Activated CD8-positive, alpha-beta memory T cell treated with anti-CD3 and anti-CD28 coated beads, Interleukin-2, amount 10 ng/mL, durations not matched to agents 7 days and 5 days (primary cell): ENCODE measurements around the gene DCP2. TPM values are rescaled to one million over a fixed set of nuclear protein-coding genes. Genes with fewer than 3 reads are reported as not detected.

ENCODE experiments used
- ATAC-seq: fragments of 150-1000 bp; cut with Tn5 transposase; one replicate; pipeline ENCODE4 v1.10.0; 2021; ENCODE audit warnings: moderate library complexity
- CTCF ChIA-PET: fragments of 350-600 bp; sonication (Branson Sonifier 250); formaldehyde crosslinking; loops from one replicate; lab custom pipeline; 2021; ENCODE audit warnings: antibody characterized with exemption; lab: Charles Lee
- DNase-seq: peaks from one replicate; pipeline ENCODE4 v3.0.0-alpha.2; 2020
- H3K27ac Mint-ChIP-seq: one replicate; pipeline ENCODE4 v1.8.0; 2021; ENCODE audit warnings: mild to moderate bottlenecking, mixed read lengths
- H3K27me3 Mint-ChIP-seq: one replicate; pipeline ENCODE4 v1.8.0; 2021; ENCODE audit warnings: mixed read lengths
- H3K36me3 Mint-ChIP-seq: one replicate; pipeline ENCODE4 v1.8.0; 2021; ENCODE audit warnings: mild to moderate bottlenecking, mixed read lengths
- H3K4me1 Mint-ChIP-seq: one replicate; pipeline ENCODE4 v1.8.0; 2021; ENCODE audit warnings: mixed read lengths
- H3K4me3 Mint-ChIP-seq: one replicate; pipeline ENCODE4 v1.8.0; 2021; ENCODE audit warnings: mild to moderate bottlenecking, moderate library complexity, mixed read lengths
- H3K9me3 Mint-ChIP-seq: one replicate; pipeline ENCODE4 v1.8.0; 2022; ENCODE audit warnings: low read depth, mixed read lengths
- total RNA-seq, 2 experiments: library from RNA; stranded (reverse); gene quantifications; one replicate each; pipeline ENCODE4 v1.2.3, GENCODE V29; 2021

The DCP2 gene
- total RNA-seq, 2 experiments from 2014 or later = 90.4 to 108 TPM

DNA sequence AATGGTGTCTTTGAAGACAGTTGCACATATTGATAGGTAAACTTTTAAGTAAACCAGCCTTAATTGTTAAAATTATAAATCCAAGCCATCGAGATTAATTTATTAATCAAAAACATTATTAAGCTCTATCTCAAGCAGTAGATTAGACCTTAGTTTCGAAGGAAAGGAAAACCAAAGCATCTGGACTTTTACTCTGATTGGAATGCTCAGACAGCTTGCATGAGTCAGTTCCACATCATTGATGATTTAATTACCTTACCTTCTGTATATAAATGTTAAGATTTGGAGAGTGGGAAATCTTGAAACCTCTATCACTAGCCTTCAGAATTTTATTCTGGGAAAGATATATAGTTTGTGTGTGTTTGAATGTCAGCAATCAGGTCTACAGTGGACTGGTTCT, 23.9 kb downstream of the DCP2 start:
- CTCF ChIA-PET = interaction anchor here (1.1 kb wide), 1 partner anchor 152 kb away, joined by 4 read pairs; no protein-coding TSS in a partner anchor
- H3K27ac Mint-ChIP-seq = no peak overlapping the region
- H3K4me1 Mint-ChIP-seq = peaks cover 8% of the 10 kb centered on the region
- no peak overlapping the region for H3K4me3 Mint-ChIP-seq
- DNase-seq (no peak), ATAC-seq (no peak)
- peaks cover 43% of the 10 kb centered on the region for H3K36me3 Mint-ChIP-seq
- H3K9me3 Mint-ChIP-seq = no peaks in the 10 kb centered on the region
- H3K27me3 Mint-ChIP-seq = no peaks in the 10 kb centered on the region

DNA sequence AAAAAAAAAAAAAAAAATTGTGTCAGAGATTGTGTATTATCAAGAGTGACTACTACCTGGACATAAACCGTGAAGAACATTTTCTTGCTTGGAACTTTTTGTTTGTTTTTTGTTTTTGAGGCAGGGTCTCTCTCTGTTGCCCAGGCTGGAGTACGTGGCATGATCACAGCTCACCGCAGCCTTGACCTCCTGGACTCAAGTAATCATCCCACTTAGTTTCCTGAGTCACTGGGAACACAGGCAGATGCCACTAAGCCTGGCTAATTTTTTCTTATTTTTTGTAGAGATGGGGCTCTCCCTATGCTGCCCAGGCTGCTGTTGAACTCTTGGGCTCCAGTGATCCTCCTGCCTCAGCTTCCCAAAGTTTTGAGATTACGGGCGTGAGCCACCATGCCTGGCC, 25.8 kb downstream of the DCP2 start:
- H3K4me1 Mint-ChIP-seq = peaks cover 5% of the 10 kb centered on the region
- CTCF ChIA-PET = no interaction called here
- DNase-seq (no peak), ATAC-seq (no peak)
- H3K9me3 Mint-ChIP-seq = no peaks in the 10 kb centered on the region
- peaks cover 36% of the 10 kb centered on the region for H3K36me3 Mint-ChIP-seq
- no peak overlapping the region for H3K4me3 Mint-ChIP-seq
- H3K27me3 Mint-ChIP-seq = no peaks in the 10 kb centered on the region
- no peak overlapping the region for H3K27ac Mint-ChIP-seq

DNA sequence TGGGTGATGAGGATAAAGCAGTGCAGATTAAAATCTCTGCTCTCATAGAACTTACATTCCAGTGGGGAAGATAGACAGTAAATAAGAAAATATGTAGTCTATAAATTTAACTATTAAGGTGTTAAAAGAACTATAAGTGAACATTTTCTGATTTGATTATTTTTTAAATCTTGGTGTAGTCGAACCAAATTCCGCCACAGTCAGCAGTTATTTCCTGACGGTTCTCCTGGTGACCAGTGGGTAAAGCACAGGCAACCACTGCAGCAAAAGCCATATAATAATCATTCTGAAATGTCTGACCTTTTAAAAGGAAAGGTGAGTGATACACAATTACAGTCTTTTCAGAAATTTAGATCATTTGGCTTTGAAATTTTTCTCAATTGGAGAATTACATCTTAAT, 27.2 kb downstream of the DCP2 start:
- Mint-ChIP-seq H3K36me3 (peaks cover 40% of the 10 kb centered on the region), H3K4me1 (peaks cover 5% of the 10 kb centered on the region), H3K27me3 (no peaks in the 10 kb centered on the region), H3K27ac (no peak overlapping the region), H3K9me3 (no peaks in the 10 kb centered on the region), H3K4me3 (no peak overlapping the region)
- DNase-seq (no peak), ATAC-seq (no peak)
- CTCF ChIA-PET = no interaction called here

DNA sequence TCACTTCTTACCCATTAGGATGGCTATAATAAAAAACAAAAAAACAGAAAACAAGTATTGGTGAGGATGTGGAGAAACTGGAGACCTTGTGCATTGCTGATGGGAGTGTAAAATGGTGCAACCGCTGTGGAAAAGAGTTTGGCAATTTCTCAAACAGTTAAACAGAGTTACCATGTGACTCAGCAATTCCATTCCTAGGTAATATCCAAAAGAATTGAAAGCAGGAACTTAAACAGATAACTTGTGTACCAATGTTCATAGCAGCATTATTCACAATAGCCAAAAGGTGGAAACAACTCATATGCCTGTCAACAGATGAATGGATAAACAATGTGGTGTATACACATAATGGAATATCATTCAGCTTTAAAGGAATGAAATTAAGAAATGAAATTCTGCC, 28.9 kb downstream of the DCP2 start:
- no peak for ATAC-seq
- DNase-seq = no peak
- Mint-ChIP-seq H3K27me3 (no peaks in the 10 kb centered on the region), H3K9me3 (no peaks in the 10 kb centered on the region), H3K27ac (no peak overlapping the region), H3K36me3 (peaks cover 42% of the 10 kb centered on the region), H3K4me3 (no peak overlapping the region), H3K4me1 (peaks cover 5% of the 10 kb centered on the region)
- CTCF ChIA-PET = interaction anchor here (2.2 kb wide), 1 partner anchor 9 kb away, joined by 9 read pairs; no protein-coding TSS in a partner anchor

DNA sequence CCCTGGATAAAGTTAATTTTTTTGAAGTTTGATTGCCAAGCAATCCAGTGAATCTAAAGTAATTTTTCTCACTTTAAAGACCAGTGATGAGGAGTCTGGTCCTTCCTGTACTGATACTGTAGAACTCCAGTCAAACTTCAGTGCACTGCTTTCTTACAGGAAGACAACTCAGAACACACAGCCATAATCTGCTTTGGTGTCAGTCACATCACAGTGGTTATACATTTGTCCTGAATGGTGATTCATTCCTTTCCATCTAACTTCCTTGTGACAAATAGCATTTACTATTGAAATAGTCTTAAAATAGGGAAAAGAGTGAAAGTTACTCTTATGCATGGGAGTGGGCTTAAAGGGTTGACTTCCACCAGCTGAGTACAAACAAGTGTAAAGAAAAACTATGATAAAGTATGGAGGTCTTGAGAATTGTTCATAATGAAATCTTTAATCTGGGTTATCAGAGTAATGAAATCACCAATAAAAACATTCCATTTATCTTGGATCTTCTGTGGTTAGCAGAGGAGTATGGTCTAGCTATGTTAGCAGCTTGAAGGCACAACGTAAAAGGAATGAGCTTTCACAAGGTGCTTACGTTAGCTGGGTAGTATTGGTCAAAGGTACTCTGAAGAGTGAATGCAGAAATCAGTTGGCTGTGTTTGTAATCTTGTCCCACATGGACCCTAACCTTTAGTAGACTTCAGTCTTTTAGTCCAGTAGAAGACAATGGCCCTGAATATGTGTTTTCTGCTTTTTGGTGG, 41.5 kb downstream of the DCP2 start:
- DNase-seq = no peak
- peaks cover 68% of the 10 kb centered on the region for H3K36me3 Mint-ChIP-seq
- no peaks in the 10 kb centered on the region for H3K27me3 Mint-ChIP-seq
- CTCF ChIA-PET = interaction anchor here (2.2 kb wide), 1 partner anchor 22 kb away, joined by 7 read pairs; no protein-coding TSS in a partner anchor
- H3K4me3 Mint-ChIP-seq = no peak overlapping the region
- no peak for ATAC-seq
- H3K27ac Mint-ChIP-seq = no peak overlapping the region
- H3K9me3 Mint-ChIP-seq = no peaks in the 10 kb centered on the region
- peaks cover 55% of the 10 kb centered on the region for H3K4me1 Mint-ChIP-seq

DNA sequence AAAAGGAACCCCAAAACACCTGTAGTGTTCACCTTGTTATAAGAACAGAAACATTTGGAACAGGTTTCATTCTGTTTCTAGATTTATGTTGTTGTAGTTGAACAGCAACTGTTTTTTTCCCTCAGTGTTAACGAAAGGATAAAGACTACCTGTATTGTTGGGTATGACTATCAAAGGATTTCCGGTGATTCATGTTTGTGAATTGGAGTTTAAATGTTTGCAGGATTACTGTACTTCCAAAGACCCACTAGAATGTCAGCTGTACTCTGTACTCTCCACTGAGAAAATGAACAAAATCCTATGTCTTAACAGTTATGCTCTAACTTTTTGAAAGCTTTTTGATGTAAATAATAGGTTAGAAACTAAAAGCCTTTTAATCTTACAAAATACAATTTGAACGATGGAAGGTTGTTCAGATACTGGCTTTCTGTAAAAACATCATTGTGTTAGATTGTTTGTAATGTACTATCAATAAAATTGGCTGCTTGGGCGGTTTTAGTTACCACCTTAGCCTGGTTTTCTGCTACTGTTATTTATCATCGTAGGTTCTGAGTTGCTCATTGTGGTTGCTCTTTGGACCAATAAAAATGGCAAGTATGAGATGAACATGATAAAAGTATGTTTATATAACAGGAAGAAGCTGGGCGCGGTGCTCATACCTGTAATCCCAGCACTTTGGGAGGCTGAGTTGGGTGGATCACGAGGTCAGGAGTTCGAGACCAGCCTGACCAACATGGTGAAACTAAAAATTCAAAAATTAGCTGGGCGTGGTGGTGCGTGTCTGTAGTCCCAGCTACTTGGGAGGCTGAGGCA, 44.1 kb downstream of the DCP2 start:
- Mint-ChIP-seq H3K4me1 (peaks cover 64% of the 10 kb centered on the region), H3K27ac (peak overlapping the region; percentile 31), H3K4me3 (no peak overlapping the region), H3K27me3 (no peaks in the 10 kb centered on the region), H3K9me3 (no peaks in the 10 kb centered on the region), H3K36me3 (peaks cover 56% of the 10 kb centered on the region)
- ATAC-seq (no peak), DNase-seq (no peak)
- CTCF ChIA-PET = interaction anchor here (0.7 to 1.1 kb wide), 4 partner anchors 24 to 1487 kb away, joined by 3 to 4 read pairs (median 3); no protein-coding TSS in a partner anchor

DNA sequence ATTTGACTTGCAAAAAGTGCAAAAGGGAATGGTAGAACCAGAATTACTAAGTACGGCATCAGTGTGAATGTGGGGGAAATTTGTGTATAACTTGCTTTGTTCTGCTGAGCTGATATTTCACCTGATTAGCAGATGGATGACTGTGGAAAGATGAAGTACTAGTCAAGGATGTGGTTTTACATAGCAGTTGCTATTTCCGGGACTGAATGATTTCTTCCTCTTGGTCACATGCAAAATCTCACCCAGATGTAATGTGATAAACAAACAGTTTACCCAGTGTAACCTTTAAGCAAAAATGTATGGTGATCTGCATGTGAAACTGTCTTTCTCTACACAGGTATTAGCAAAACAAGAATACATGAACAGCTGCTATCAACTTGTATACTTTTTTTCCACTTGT, 46.1 kb downstream of the DCP2 start:
- ATAC-seq (peak; percentile 85), DNase-seq (no peak)
- Mint-ChIP-seq H3K9me3 (no peaks in the 10 kb centered on the region), H3K27ac (peak overlapping the region; percentile 76), H3K4me3 (no peak overlapping the region), H3K27me3 (no peaks in the 10 kb centered on the region), H3K4me1 (peaks cover 56% of the 10 kb centered on the region), H3K36me3 (peaks cover 56% of the 10 kb centered on the region)
- CTCF ChIA-PET = interaction anchor here (0.7 to 2.2 kb wide), 5 partner anchors 27 to 586 kb away, joined by 3 to 11 read pairs (median 3); partner anchors contain the start of gene DCP2

DNA sequence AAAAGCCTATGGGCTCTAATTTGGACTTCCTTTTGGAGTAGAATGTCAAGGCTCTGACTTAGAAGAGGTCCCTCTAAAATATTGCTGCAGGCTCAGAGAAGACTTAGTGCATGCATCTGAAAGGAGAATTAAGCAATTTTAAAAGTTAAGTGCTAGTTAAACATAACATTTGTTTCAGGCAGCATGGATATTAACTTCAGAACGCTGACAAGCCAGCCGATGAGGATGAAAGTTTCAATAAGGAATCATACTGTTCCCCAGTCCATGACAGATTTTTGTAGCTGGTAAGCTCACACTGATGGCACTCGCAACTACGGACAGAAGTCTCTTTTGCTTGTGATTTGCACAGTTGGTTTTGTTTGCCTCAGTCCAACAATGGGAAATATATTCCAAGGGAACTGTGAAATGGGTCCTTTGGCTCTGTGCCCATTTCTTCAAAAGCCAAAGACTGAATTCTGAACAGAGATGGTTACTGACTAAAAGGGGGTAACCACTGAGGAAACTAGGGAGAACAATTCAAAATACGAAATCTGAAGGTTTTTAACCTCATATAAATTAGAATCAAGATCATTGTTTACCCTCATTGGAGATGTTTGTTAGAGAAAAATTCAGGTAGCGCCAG, 47.6 kb downstream of the DCP2 start:
- DNase-seq (no peak), ATAC-seq (no peak)
- H3K9me3 Mint-ChIP-seq = no peaks in the 10 kb centered on the region
- H3K4me1 Mint-ChIP-seq = peaks cover 42% of the 10 kb centered on the region
- H3K27ac Mint-ChIP-seq = peak overlapping the region; percentile 15
- peaks cover 43% of the 10 kb centered on the region for H3K36me3 Mint-ChIP-seq
- H3K4me3 Mint-ChIP-seq = no peak overlapping the region
- no peaks in the 10 kb centered on the region for H3K27me3 Mint-ChIP-seq
- CTCF ChIA-PET = interaction anchor here (1.9 to 2.2 kb wide), 2 partner anchors 10 to 29 kb away, joined by 7 to 11 read pairs; no protein-coding TSS in a partner anchor

DNA sequence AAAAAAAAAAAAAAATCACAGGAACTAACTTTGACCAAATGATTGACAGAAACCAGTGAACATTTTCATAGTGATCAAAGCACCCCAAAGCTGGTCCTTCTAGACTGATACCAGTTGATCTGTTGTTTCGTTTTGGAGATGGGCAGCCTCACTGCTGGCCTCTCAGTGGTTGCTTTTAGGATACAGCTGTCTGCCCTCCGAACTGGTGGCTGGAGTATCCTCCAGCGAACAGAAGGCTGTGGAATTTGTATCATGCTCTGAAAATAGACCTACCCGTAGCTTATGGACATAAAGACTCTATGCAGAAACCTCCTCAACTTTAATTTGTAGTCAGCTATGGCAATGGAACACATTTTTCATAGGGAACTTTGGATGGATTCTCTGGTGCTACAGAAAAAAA, 49.0 kb downstream of the DCP2 start:
- H3K4me3 Mint-ChIP-seq = no peak overlapping the region
- H3K36me3 Mint-ChIP-seq = peaks cover 36% of the 10 kb centered on the region
- no peak for DNase-seq
- CTCF ChIA-PET = interaction anchor here (1.9 kb wide), 1 partner anchor 8 kb away, joined by 7 read pairs; no protein-coding TSS in a partner anchor
- H3K4me1 Mint-ChIP-seq = peaks cover 33% of the 10 kb centered on the region
- ATAC-seq = no peak
- H3K9me3 Mint-ChIP-seq = no peaks in the 10 kb centered on the region
- H3K27me3 Mint-ChIP-seq = no peaks in the 10 kb centered on the region
- no peak overlapping the region for H3K27ac Mint-ChIP-seq

DNA sequence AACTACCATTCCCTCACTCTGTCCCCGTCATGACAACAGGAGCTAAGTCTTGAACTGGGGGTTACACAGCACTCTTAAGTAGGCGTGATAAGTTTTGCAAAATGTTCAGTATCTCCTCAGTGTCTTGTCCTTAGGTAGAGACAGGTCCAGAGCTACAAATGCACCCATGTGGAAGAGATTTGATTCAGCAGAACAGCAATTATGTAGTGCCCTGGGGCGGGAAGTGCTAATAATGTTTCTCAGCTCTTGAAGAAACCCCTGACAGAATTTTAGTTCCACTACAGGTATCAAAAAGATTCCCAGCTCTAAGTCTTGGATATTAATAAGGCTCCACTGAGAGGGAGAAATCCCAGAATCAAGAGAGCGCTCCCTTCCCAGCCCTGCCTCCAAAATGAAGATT, 49.6 kb downstream of the DCP2 start:
- H3K27ac Mint-ChIP-seq = no peak overlapping the region
- ATAC-seq = no peak

DNA sequence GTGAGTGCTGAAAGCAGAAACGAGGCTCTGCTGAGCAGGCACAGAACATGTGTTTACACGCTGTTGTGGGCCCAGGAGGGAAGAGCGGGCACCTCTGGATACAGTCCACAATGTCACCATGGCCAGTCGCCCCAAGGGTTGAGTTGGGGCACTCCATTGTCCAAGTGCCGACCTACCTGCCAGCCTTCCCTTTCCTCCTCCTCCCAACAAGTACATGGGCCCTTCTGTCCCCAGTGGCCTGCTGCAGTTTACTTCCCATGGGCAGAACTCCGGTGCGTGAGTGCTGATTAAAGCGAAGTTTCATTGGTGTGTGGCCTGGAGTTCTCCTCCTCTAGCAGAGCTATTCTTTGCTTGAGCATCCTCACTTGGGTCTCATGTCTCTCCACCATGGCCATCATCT, 50.4 kb downstream of the DCP2 start:
- CTCF ChIA-PET = no interaction called here
- Mint-ChIP-seq H3K4me1 (peaks cover 19% of the 10 kb centered on the region), H3K27ac (no peak overlapping the region), H3K36me3 (peaks cover 29% of the 10 kb centered on the region), H3K27me3 (no peaks in the 10 kb centered on the region), H3K4me3 (no peak overlapping the region), H3K9me3 (no peaks in the 10 kb centered on the region)
- ATAC-seq (no peak), DNase-seq (no peak)

More for the DNA sequence above, 49.6 kb downstream of the DCP2 start:
- no peak for DNase-seq
- peaks cover 32% of the 10 kb centered on the region for H3K36me3 Mint-ChIP-seq
- no peaks in the 10 kb centered on the region for H3K9me3 Mint-ChIP-seq
- H3K4me1 Mint-ChIP-seq = peaks cover 27% of the 10 kb centered on the region
- H3K4me3 Mint-ChIP-seq = no peak overlapping the region
- no peaks in the 10 kb centered on the region for H3K27me3 Mint-ChIP-seq
- CTCF ChIA-PET = no interaction called here

DNA sequence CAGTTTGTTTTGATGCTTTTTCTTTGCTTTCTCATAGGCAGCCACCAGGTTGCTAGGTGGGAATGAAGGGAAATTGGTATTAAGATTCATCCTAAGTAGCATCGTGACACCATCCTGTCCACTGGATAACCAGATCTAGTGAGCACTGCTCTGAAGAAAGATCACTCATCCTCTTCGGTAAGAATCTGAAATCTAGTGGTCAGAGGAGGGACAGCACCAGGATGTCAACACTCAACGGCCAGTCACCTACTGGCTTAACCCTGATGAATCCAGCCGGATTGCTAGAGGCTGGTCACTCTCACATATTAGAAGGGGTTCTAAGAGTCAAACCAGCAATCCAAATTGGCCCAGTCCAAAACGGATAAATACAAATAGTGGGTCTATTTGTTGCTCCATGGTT, 50.8 kb downstream of the DCP2 start:
- peaks cover 15% of the 10 kb centered on the region for H3K4me1 Mint-ChIP-seq
- ATAC-seq = no peak
- H3K36me3 Mint-ChIP-seq = peaks cover 27% of the 10 kb centered on the region

DNA sequence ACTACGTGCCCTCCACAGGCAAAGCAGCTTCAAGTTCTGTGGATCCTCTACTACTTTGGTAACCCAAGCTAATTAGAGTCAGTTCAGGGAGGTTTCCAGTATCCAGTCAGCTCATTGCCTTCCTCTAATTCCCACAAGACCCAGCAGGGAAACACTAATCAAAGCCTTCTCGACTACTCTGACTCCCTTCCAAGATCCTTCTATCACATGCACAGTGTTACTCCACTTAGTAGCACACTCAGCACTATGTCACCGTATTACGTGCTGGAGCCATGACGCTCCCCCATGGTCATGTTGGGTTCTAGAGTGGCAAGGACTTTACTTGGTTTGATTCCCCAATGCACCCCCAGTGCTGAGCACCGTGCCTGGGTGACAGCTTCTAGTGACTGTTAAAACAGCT, 53.0 kb downstream of the DCP2 start:
- CTCF ChIA-PET = interaction anchor here (1.5 kb wide), 1 partner anchor 50 kb away, joined by 3 read pairs; no protein-coding TSS in a partner anchor
- Mint-ChIP-seq H3K4me1 (peaks cover 4% of the 10 kb centered on the region), H3K27me3 (no peaks in the 10 kb centered on the region), H3K9me3 (no peaks in the 10 kb centered on the region), H3K27ac (no peak overlapping the region), H3K4me3 (no peak overlapping the region), H3K36me3 (peaks cover 15% of the 10 kb centered on the region)
- ATAC-seq (no peak), DNase-seq (no peak)

More for the DNA sequence above, 50.8 kb downstream of the DCP2 start:
- CTCF ChIA-PET = no interaction called here
- no peak for DNase-seq
- Mint-ChIP-seq H3K9me3 (no peaks in the 10 kb centered on the region), H3K4me3 (no peak overlapping the region), H3K27ac (no peak overlapping the region), H3K27me3 (no peaks in the 10 kb centered on the region)
